AG04450 (cell line): Measurements from ENCODE around the gene CALHM5. TPM values are rescaled to one million over a fixed set of nuclear protein-coding genes. Genes with fewer than 3 reads are reported as not detected.

Experiments used
- CTCF ChIA-PET: fragments of 300-600, 350-600 bp; formaldehyde crosslinking; extraction: SDS; loops from one replicate; lab custom pipeline; 2022; ENCODE audit warnings: antibody characterized with exemption, inconsistent platforms; lab: Charles Lee
- POLR2A ChIA-PET: fragments of 350-600 bp; formaldehyde crosslinking; extraction: SDS; loops from one replicate; lab custom pipeline; 2021; ENCODE audit warnings: antibody characterized with exemption, inconsistent platforms; lab: Yijun Ruan, JAX
- DNase-seq: peaks from one replicate; pipeline ENCODE4 v3.0.0-alpha.2; 2011; ENCODE audit warnings: low read depth, low spot score
- H3K27ac ChIP-seq: one replicate; pipeline ENCODE4 v1.5.1; 2012; ENCODE audit warnings: low read depth, low read length, control low read depth
- H3K27me3 ChIP-seq: one replicate; pipeline ENCODE4 v1.6.0; 2012; ENCODE audit warnings: low read length; ENCODE audit not compliant: control insufficient read depth, insufficient read depth
- H3K4me3 ChIP-seq: 2 replicates; pipeline ENCODE4 v1.5.1; 2011; ENCODE audit warnings: mild to moderate bottlenecking, low read depth, low read length, control low read depth
- H3K9me3 ChIP-seq: 2 replicates; pipeline ENCODE4 v1.5.1; 2012; ENCODE audit warnings: low read length; ENCODE audit not compliant: control insufficient read depth, insufficient read depth
- CTCF ChIP-seq: IDR thresholded peaks from 2 replicates; pipeline ENCODE4 v1.5.1; 2011; ENCODE audit warnings: low read depth, low read length, control low read depth, inconsistent platforms
- polyA plus RNA-seq: library from polyadenylated mRNA; depleted of rRNA; stranded (reverse); fragments of >200 nt; gene quantifications from 2 replicates; pipeline ENCODE4 v1.2.3, GENCODE V29; 2011

The CALHM5 gene
- polyA plus RNA-seq, 1 experiment = 7.7 TPM

- DNase-seq = no peak
- ChIA-PET CTCF (interaction anchor here (0.7 to 3.6 kb wide), 11 partner anchors 8 to 899 kb away, joined by 3 to 27 read pairs (median 9); no protein-coding TSS in a partner anchor), POLR2A (no interaction called here)
- Histone ChIP-seq H3K4me3 (no peak overlapping the region), H3K27ac (no peak overlapping the region), H3K27me3 (no peaks in the 10 kb centered on the region), H3K9me3 (no peaks in the 10 kb centered on the region)
- TF ChIP-seq CTCF = no peak
Observed at GRCh38 chr6:116542426-116542825, 31.0 kb downstream of the CALHM5 start.

GRCh38 chr6:116543149-116543548 lies 31.7 kb downstream of the CALHM5 start:
- no peak for TF ChIP-seq CTCF
- H3K27me3 ChIP-seq = no peaks in the 10 kb centered on the region
- no peak overlapping the region for H3K27ac ChIP-seq
- POLR2A ChIA-PET = no interaction called here
- CTCF ChIA-PET = interaction anchor here (1.4 to 3.6 kb wide), 6 partner anchors 9 to 274 kb away, joined by 4 to 27 read pairs (median 20); no protein-coding TSS in a partner anchor
- H3K9me3 ChIP-seq = no peaks in the 10 kb centered on the region
- no peak overlapping the region for H3K4me3 ChIP-seq
- no peak for DNase-seq

- Histone ChIP-seq H3K9me3 (no peaks in the 10 kb centered on the region), H3K4me3 (no peak within 1 kb of the TSS), H3K27ac (no peak within 1 kb of the TSS), H3K27me3 (no peaks in the 10 kb centered on the region)
- POLR2A ChIA-PET = no interaction called here
- CTCF ChIA-PET = interaction anchor here (0.8 to 1.2 kb wide), 4 partner anchors 10 to 328 kb away, joined by 3 to 7 read pairs (median 4); no protein-coding TSS in a partner anchor
- DNase-seq = no peak
- no peak for TF ChIP-seq CTCF
Observed at GRCh38 chr6:116545651-116546050, 34.2 kb downstream of the CALHM5 start, which contains the start of gene TRAPPC3L. TSS of gene TRAPPC3L (minus strand) at chr6:116545684. CDS start at chr6:116545514, 170 bp downstream.

DNA sequence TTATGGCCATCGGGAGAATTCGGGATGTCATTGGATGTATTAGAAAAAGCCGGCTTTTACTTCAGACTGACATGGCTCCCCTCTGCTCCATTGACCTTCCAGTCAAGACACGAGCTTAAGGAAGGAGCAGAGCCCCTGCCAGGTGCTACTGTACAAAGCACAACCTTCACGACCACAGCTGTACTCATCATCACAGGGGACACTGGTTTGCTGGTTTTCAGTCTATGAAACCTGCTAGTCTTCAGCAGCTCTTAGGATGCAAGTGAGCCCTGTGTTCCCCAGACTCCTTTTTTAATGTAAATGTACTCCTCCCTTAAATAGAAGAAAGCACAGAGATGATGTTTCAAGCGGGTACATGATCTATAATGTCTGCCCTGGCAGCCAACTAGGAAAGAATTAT lies 35.9 kb downstream of the CALHM5 start:
- Histone ChIP-seq H3K27ac (no peak overlapping the region), H3K9me3 (no peaks in the 10 kb centered on the region), H3K27me3 (no peaks in the 10 kb centered on the region), H3K4me3 (no peak overlapping the region)
- ChIA-PET POLR2A (no interaction called here), CTCF (interaction anchor here (1.0 to 1.4 kb wide), 3 partner anchors 14 to 36 kb away, joined by 3 to 7 read pairs (median 3); partner anchors contain the start of gene CALHM5)
- TF ChIP-seq CTCF = no peak
- no peak for DNase-seq

DNA sequence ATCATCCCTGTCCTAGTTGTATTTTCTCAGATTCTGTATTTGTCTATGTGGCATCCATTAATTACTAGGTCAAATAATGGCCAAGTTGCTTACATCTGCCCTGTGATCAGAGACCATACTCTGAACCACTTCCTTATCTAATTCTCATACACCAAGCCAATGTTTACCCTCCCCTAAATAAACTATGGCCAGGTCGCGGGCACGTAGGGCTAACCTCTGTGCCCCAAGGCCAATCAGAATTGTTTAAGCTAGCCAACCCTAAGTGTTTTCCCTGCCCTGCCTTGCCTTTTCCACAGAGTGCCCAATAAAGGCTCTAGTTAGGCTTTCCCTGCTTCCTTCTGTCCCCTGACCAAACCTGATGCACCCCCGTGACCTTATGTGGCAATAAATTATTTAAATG lies 39.4 kb downstream of the CALHM5 start:
- ChIA-PET POLR2A (no interaction called here), CTCF (interaction anchor here (0.8 to 1.5 kb wide), 5 partner anchors 10 to 263 kb away, joined by 3 to 6 read pairs (median 3); partner anchors contain the start of gene CALHM5)
- Histone ChIP-seq H3K27me3 (no peaks in the 10 kb centered on the region), H3K27ac (no peak overlapping the region), H3K9me3 (no peaks in the 10 kb centered on the region), H3K4me3 (no peak overlapping the region)
- no peak for DNase-seq
- no peak for TF ChIP-seq CTCF
